Osteocyte (in vitro differentiated cells): ENCODE measurements around the gene GET4. TPM values are rescaled to one million over a fixed set of nuclear protein-coding genes. Genes with fewer than 3 reads are reported as not detected.
"Not testable (repeated sequence)": the region's sequence is repeated elsewhere in the genome, so short reads cannot be mapped to it uniquely, and the experiment has no call there.

Source experiments
- DNase-seq: peaks from one replicate; pipeline ENCODE4 v3.0.0; 2021; ENCODE audit warnings: mixed read lengths; ENCODE audit not compliant: unreplicated experiment; ENCODE audit errors: extremely low spot score
- H3K27ac Mint-ChIP-seq: one replicate; pipeline ENCODE4 v1.8.0; 2021; ENCODE audit warnings: mild to moderate bottlenecking, mixed read lengths; ENCODE audit not compliant: unreplicated experiment
- H3K27me3 Mint-ChIP-seq: one replicate; pipeline ENCODE4 v1.8.0; 2021; ENCODE audit warnings: mixed read lengths; ENCODE audit not compliant: unreplicated experiment
- H3K36me3 Mint-ChIP-seq: one replicate; pipeline ENCODE4 v1.8.0; 2021; ENCODE audit warnings: mixed read lengths; ENCODE audit not compliant: unreplicated experiment
- H3K4me1 Mint-ChIP-seq: one replicate; pipeline ENCODE4 v1.8.0; 2021; ENCODE audit warnings: mixed read lengths; ENCODE audit not compliant: unreplicated experiment
- H3K4me3 Mint-ChIP-seq: one replicate; pipeline ENCODE4 v1.8.0; 2021; ENCODE audit warnings: mild to moderate bottlenecking, moderate library complexity, mixed read lengths; ENCODE audit not compliant: unreplicated experiment
- H3K9me3 Mint-ChIP-seq: one replicate; pipeline ENCODE4 v1.8.0; 2021; ENCODE audit warnings: mixed read lengths; ENCODE audit not compliant: unreplicated experiment
- total RNA-seq: library from RNA; stranded (reverse); gene quantifications from 2 replicates; pipeline ENCODE4 v1.2.1, GENCODE V29; 2021
- TF ChIP-seq, protein P1 (sequence below): fragments of 200-600 bp; sonication (generic); IDR thresholded peaks from 2 replicates; pipeline ENCODE4 v1.5.0; 2021; ENCODE audit warnings: antibody characterized with exemption, mild to moderate bottlenecking, moderate library complexity

The GET4 gene
- total RNA-seq, 1 donor from 2014 or later: 33.7 TPM

DNA sequence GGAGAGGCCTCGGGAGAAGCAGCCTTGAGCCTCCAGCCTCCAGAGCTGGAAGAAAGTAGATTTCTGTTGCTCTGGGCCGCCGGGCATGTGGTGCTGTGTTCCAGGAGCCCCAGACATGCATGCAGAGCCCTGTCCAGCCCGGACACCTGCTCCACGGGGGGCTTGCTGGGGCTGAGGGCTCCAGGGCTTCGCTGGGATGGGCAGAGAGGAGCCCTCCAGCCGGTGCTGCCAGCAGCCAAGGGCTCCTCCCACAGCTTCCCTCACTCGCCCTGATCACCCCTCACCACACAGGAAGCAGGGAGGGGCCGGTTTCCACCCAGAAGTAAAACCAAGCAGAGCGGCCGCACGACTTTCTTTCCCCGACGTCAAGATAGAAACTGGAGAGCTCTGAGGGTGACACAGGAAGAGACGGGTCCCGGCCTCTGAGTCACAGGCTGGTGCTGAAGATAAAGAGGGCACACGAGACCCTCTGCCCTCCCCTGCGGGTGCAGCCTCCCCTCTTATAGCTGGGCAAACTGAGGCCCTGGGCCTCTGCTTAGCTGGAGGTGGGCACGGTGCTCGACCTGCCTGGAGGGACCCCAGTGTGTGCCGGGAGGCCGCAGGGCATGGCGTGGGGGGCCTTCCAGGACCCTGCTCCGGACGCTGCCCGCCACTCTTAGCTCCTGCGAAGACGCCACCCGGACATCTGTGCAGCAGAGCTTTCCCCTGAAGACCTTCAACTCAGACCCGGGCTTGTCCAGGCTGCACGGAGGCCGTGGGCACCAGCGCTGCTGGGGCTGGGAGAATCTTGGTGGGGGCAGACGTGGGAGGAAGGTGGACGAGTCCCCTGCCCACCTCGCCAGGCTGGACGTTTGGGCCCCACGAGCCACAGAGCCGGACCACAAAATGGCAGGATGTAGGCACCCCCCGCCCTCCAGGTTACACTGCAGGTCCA lies 47.0 kb downstream of the GET4 start:
- TF ChIP-seq, protein P1, sequence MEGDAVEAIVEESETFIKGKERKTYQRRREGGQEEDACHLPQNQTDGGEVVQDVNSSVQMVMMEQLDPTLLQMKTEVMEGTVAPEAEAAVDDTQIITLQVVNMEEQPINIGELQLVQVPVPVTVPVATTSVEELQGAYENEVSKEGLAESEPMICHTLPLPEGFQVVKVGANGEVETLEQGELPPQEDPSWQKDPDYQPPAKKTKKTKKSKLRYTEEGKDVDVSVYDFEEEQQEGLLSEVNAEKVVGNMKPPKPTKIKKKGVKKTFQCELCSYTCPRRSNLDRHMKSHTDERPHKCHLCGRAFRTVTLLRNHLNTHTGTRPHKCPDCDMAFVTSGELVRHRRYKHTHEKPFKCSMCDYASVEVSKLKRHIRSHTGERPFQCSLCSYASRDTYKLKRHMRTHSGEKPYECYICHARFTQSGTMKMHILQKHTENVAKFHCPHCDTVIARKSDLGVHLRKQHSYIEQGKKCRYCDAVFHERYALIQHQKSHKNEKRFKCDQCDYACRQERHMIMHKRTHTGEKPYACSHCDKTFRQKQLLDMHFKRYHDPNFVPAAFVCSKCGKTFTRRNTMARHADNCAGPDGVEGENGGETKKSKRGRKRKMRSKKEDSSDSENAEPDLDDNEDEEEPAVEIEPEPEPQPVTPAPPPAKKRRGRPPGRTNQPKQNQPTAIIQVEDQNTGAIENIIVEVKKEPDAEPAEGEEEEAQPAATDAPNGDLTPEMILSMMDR: no peak
- DNase-seq: no peak
- Mint-ChIP-seq H3K27ac (no peak overlapping the region), H3K36me3 (no peaks in the 10 kb centered on the region), H3K9me3 (no peaks in the 10 kb centered on the region), H3K4me1 (peaks cover 11% of the 10 kb centered on the region), H3K4me3 (peak overlapping the region; percentile 26), H3K27me3 (no peaks in the 10 kb centered on the region)

DNA sequence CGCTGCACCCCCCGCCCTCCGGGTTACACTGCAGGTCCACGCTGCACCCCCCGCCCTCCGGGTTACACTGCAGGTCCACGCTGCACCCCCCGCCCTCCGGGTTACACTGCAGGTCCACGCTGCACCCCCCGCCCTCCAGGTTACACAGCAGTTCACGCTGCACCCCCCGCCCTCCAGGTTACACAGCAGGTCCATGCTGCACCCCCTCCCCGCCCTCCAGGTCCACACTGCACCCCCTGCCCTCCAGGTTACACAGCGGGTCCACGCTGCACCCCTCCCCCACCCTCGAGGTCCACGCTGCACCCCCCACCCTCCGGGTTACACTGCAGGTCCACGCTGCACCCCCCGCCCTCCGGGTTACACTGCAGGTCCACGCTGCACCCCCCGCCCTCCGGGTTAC lies 47.7 kb downstream of the GET4 start:
- not testable (repeated sequence) for H3K4me3 Mint-ChIP-seq, H3K9me3 Mint-ChIP-seq, H3K36me3 Mint-ChIP-seq, H3K27me3 Mint-ChIP-seq, H3K27ac Mint-ChIP-seq
- peak; percentile 69 for DNase-seq
- peaks cover 11% of the 10 kb centered on the region for H3K4me1 Mint-ChIP-seq

DNA sequence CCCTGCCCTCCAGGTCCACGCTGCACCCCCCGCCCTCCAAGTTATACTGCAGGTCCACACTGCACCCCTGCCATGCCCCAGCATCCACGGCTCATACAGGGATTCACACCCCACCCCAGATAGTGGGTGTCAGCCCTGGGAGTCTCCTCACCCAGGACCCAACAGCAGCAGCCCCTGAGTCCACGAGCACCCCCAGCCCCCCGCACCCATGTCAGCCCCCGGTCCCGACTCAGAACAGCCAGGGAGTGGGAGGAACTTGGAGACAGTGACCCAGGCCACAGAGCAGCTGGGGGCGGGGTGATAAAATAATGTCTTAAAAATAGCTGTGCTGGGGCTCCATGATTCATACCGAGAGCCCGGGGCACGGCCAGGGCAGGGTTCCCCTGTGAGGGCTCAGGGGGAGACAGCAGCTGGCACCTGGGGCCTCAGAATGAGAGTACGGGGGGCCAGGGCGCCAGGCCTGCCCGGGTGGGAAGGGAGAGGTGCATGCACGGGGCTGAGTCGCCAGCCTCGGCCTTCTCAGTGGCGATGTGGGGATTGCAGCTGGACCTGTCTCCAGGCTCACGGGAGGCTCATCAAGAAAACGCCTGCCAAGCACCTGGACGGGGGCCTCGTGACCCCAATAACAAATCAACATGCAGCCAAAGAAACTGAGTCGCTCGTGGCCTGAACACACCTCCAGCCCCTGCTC lies 48.3 kb downstream of the GET4 start:
- Mint-ChIP-seq H3K27me3 (no peaks in the 10 kb centered on the region), H3K27ac (no peak overlapping the region), H3K36me3 (no peaks in the 10 kb centered on the region), H3K9me3 (no peaks in the 10 kb centered on the region), H3K4me3 (no peak overlapping the region), H3K4me1 (peaks cover 11% of the 10 kb centered on the region)
- TF ChIP-seq, protein P1: no peak
- peak; percentile 80 for DNase-seq

DNA sequence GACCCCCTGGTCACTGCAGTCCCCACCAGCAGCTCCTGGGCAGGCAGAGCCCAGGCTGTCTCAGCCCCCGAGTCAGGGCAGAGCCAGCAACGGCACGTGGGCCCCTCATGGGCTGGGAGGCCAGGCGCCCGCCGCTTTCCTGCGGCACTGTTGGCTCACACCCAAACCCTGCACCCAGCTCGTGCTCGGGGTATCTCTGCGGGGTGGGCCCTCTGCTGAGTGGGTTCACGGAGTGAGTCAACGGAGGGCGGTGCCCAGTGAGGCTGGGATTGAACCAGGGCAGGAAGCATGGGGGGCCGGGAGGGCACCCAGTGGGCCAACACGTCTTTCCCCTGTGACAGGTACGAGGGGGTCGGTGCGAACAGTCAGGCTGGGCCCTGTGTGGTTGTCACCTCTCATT lies 49.2 kb downstream of the GET4 start:
- Mint-ChIP-seq H3K9me3 (no peaks in the 10 kb centered on the region), H3K4me1 (peaks cover 11% of the 10 kb centered on the region), H3K27ac (no peak overlapping the region), H3K27me3 (peaks cover 2% of the 10 kb centered on the region), H3K36me3 (no peaks in the 10 kb centered on the region), H3K4me3 (no peak overlapping the region)
- TF ChIP-seq, protein P1: no peak
- DNase-seq: peak; percentile 83

DNA sequence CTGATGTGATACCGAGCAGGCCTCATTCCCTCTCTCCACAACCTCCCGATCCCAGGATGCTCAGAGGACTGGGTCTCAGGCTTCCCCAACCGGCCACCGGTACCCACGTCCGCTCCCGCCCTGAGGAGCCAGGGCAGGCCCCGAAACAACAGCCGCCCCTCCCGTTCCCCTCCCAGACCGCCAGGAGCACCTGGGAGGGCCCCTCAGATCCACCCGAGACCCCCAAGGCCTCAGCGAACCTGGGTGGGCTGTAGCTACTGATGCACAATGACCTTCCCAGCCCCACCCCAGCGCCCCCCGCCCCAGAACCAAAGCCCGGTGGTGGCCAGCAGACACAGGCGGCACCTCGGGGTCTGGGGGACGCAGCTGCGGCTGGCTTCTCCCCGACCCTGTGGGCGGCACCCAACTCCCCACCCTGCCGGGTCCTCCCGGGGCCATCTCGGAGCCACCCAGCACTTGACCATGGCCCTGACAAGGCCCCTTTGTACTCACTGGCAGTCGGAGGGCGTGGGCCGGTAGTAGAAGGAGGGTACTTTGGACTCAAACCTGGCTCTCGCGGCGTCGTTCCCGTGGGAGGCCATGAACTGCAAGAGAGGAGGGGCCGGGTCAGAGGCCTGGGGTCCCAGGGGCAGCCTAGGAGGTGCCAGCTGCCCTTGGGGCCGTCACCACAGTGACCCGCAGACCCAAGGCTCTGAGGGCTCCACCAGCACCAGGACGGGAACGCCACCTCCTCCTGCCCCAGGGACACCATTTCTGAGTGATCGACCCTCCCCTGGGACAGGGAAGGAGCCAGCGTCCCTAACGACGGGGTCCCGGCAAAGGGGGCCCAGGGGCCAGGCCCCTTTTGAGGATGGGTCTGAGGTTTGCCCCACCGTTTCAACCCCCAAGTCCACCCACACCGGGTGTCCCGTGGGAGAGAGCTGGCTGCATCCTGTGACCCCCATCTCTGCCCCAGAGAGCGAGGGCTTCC lies 50.0 kb downstream of the GET4 start:
- Mint-ChIP-seq H3K27me3 (peaks cover 2% of the 10 kb centered on the region), H3K4me3 (no peak overlapping the region), H3K27ac (no peak overlapping the region), H3K9me3 (no peaks in the 10 kb centered on the region), H3K4me1 (peaks cover 11% of the 10 kb centered on the region), H3K36me3 (no peaks in the 10 kb centered on the region)
- DNase-seq: peak; percentile 82
- TF ChIP-seq, protein P1: no peak
